Trophoblast cell (in vitro differentiated cells and primary cell): ENCODE results near the gene ACBD4.
A peak's percentile ranks its signal among the peaks of the same experiment; 100 is the strongest.

Source experiments
- DNase-seq, 2 donors: peaks; one replicate each; pipeline ENCODE4 v3.0.0-alpha.2; 2016
- H2AFZ ChIP-seq: 2 replicates; pipeline ENCODE4 v1.6.1; 2013; ENCODE audit warnings: low read length, moderate library complexity, mild to moderate bottlenecking; ENCODE audit not compliant: insufficient read depth, poor library complexity
- H2AK5ac ChIP-seq: 2 replicates; pipeline ENCODE4 v1.6.1; 2013; ENCODE audit warnings: mild to moderate bottlenecking, low read length
- H2BK120ac ChIP-seq: 2 replicates; pipeline ENCODE4 v1.6.1; 2013; ENCODE audit warnings: low read length, mild to moderate bottlenecking, moderate library complexity; ENCODE audit not compliant: insufficient read depth, poor library complexity
- H2BK12ac ChIP-seq: 2 replicates; pipeline ENCODE4 v1.6.1; 2013; ENCODE audit warnings: mild to moderate bottlenecking, low read length, moderate library complexity
- H2BK5ac ChIP-seq: 2 replicates; pipeline ENCODE4 v1.6.1; 2013; ENCODE audit warnings: low read length, low read depth, moderate library complexity, mild to moderate bottlenecking; ENCODE audit not compliant: poor library complexity
- H3K14ac ChIP-seq: 2 replicates; pipeline ENCODE4 v1.6.1; 2013; ENCODE audit warnings: mild to moderate bottlenecking, low read length
- H3K18ac ChIP-seq: 2 replicates; pipeline ENCODE4 v1.6.1; 2013; ENCODE audit warnings: mild to moderate bottlenecking, low read length
- H3K23ac ChIP-seq: 2 replicates; pipeline ENCODE4 v1.6.1; 2013; ENCODE audit warnings: low read length
- H3K27ac ChIP-seq: 2 replicates; pipeline ENCODE4 v1.5.1; 2013; ENCODE audit warnings: low read depth, mild to moderate bottlenecking, inconsistent platforms, low read length, moderate library complexity
- H3K27me3 ChIP-seq: 2 replicates; pipeline ENCODE4 v1.6.1; 2013; ENCODE audit warnings: inconsistent platforms, mild to moderate bottlenecking, low read length, moderate library complexity; ENCODE audit not compliant: insufficient read depth
- H3K36me3 ChIP-seq, 2 experiments: 1 replicate in 1 of 2; 2 replicates in 1 of 2; pipeline ENCODE4 v1.6.1; 2013; ENCODE audit warnings: low read length in 2 of 2, mild to moderate bottlenecking in 2 of 2, moderate library complexity in 1 of 2; ENCODE audit not compliant: insufficient read depth in 2 of 2, control insufficient read depth in 1 of 2
- H3K4ac ChIP-seq: 2 replicates; pipeline ENCODE4 v1.6.1; 2013; ENCODE audit warnings: low read depth, mild to moderate bottlenecking, low read length, moderate library complexity
- H3K4me1 ChIP-seq, 2 experiments: 1 replicate in 1 of 2; 2 replicates in 1 of 2; pipeline ENCODE4 v1.6.1; 2013; ENCODE audit warnings: low read length in 2 of 2, mild to moderate bottlenecking in 2 of 2, moderate library complexity in 1 of 2; ENCODE audit not compliant: insufficient read depth in 2 of 2, control insufficient read depth in 1 of 2
- H3K4me2 ChIP-seq: 2 replicates; pipeline ENCODE4 v1.6.1; 2013; ENCODE audit warnings: inconsistent platforms, mild to moderate bottlenecking, low read length, moderate library complexity
- H3K4me3 ChIP-seq: 2 replicates; pipeline ENCODE4 v1.5.1; 2013; ENCODE audit warnings: mild to moderate bottlenecking, low read depth, low read length, inconsistent platforms
- H3K79me1 ChIP-seq: one replicate; pipeline ENCODE4 v1.6.1; 2013; ENCODE audit warnings: low read length
- H3K79me2 ChIP-seq: 2 replicates; pipeline ENCODE4 v1.6.1; 2013; ENCODE audit warnings: low read length, mild to moderate bottlenecking; ENCODE audit not compliant: control insufficient read depth, insufficient read depth, poor library complexity
- H3K9ac ChIP-seq: 2 replicates; pipeline ENCODE4 v1.6.1; 2013; ENCODE audit warnings: mild to moderate bottlenecking, low read length
- H3K9me3 ChIP-seq: 2 replicates; pipeline ENCODE4 v1.6.1; 2013; ENCODE audit warnings: low read depth, mild to moderate bottlenecking, control low read depth, inconsistent platforms, low read length; ENCODE audit not compliant: insufficient read depth
- H4K12ac ChIP-seq: 2 replicates; pipeline ENCODE4 v1.6.1; 2013; ENCODE audit warnings: low read depth, mild to moderate bottlenecking, low read length, moderate library complexity
- H4K8ac ChIP-seq: 2 replicates; pipeline ENCODE4 v1.6.1; 2013; ENCODE audit warnings: low read depth, mild to moderate bottlenecking, low read length, moderate library complexity
- H4K91ac ChIP-seq: one replicate; pipeline ENCODE4 v1.6.1; 2013; ENCODE audit warnings: low read depth, mild to moderate bottlenecking, low read length, moderate library complexity
- WGBS: extraction: QIAGEN DNeasy Blood & Tissue Kit; methylation state at CpG from one replicate; pipeline ENCODE4 v1.1.7; 2013; ENCODE audit warnings: missing lambda C conversion rate; ENCODE audit not compliant: insufficient read length, insufficient coverage; ENCODE audit errors: extremely low coverage; 5-methylcytosine and 5-hydroxymethylcytosine counted together

The ACBD4 gene

GRCh38 chr17:45132320-45132571, 3.2 kb upstream of the ACBD4 start, which contains the start of gene PLCD3:
Gene PLCD3, minus strand, starts transcription at chr17:45132515. Its CDS starts 105 bp downstream, at chr17:45132410.
- peak within 1 kb of the TSS; percentile 65 for H3K4ac ChIP-seq
- peak within 1 kb of the TSS; percentile 32 for H2AFZ ChIP-seq
- WGBS: no CpG with 5 or more reads among the region's 36 CpGs
- H3K23ac ChIP-seq: no peak within 1 kb of the TSS
- H3K9ac ChIP-seq: peak within 1 kb of the TSS; percentile 57
- H2BK5ac ChIP-seq: peak within 1 kb of the TSS; percentile 69
- H4K8ac ChIP-seq: peak within 1 kb of the TSS; percentile 73
- no peak within 1 kb of the TSS for H2AK5ac ChIP-seq
- H4K12ac ChIP-seq: peak within 1 kb of the TSS; percentile 63
- no peaks in the 10 kb centered on the region for H3K9me3 ChIP-seq
- H3K79me1 ChIP-seq: peaks cover 30% of the 10 kb centered on the region
- peak within 1 kb of the TSS; percentile 94 for H3K4me2 ChIP-seq
- no peak for DNase-seq
- peak within 1 kb of the TSS; percentile 60 for H4K91ac ChIP-seq
- no peaks in the 10 kb centered on the region for H3K36me3 ChIP-seq
- peak within 1 kb of the TSS; percentile 80 for H3K4me3 ChIP-seq
- peak within 1 kb of the TSS; percentile 68 for H3K14ac ChIP-seq
- peak within 1 kb of the TSS; percentile 64 for H2BK120ac ChIP-seq
- H3K79me2 ChIP-seq: peaks cover 6% of the 10 kb centered on the region
- H3K27me3 ChIP-seq: no peaks in the 10 kb centered on the region
- H2BK12ac ChIP-seq: peak within 1 kb of the TSS; percentile 11
- peaks cover 40 to 47% of the 10 kb centered on the region in 2 experiments for H3K4me1 ChIP-seq
- peak within 1 kb of the TSS; percentile 67 for H3K18ac ChIP-seq
- H3K27ac ChIP-seq: peak within 1 kb of the TSS; percentile 69

- no peak overlapping the region for H2BK12ac ChIP-seq
- peaks cover 34 to 41% of the 10 kb centered on the region in 2 experiments for H3K4me1 ChIP-seq
- peak overlapping the region; percentile 79 for H3K4me3 ChIP-seq
- no CpG with 5 or more reads among the region's 71 CpGs for WGBS
- H2BK5ac ChIP-seq: peak overlapping the region; percentile 69
- peak overlapping the region; percentile 94 for H3K4me2 ChIP-seq
- DNase-seq: peak; percentile 83 to 92
- peak overlapping the region; percentile 57 for H3K9ac ChIP-seq
- no peak overlapping the region for H2AK5ac ChIP-seq
- peak overlapping the region; percentile 69 for H3K27ac ChIP-seq
- no peaks in the 10 kb centered on the region for H3K9me3 ChIP-seq
- no peak overlapping the region for H3K23ac ChIP-seq
- H3K36me3 ChIP-seq: no peaks in the 10 kb centered on the region
- H2BK120ac ChIP-seq: peak overlapping the region; percentile 64
- H3K27me3 ChIP-seq: no peaks in the 10 kb centered on the region
- peaks cover 6% of the 10 kb centered on the region for H3K79me2 ChIP-seq
- H4K8ac ChIP-seq: peak overlapping the region; percentile 73
- peak overlapping the region; percentile 27 for H2AFZ ChIP-seq
- no peak overlapping the region for H4K91ac ChIP-seq
- H3K79me1 ChIP-seq: peaks cover 30% of the 10 kb centered on the region
- peak overlapping the region; percentile 67 for H3K18ac ChIP-seq
- H3K14ac ChIP-seq: peak overlapping the region; percentile 68
- H3K4ac ChIP-seq: no peak overlapping the region
- no peak overlapping the region for H4K12ac ChIP-seq
Observed at GRCh38 chr17:45132572-45133463, 2.7 kb upstream of the ACBD4 start.

- Histone ChIP-seq H3K9me3 (no peaks in the 10 kb centered on the region), H3K9ac (no peak overlapping the region), H3K79me1 (peaks cover 18% of the 10 kb centered on the region), H3K4me3 (peak overlapping the region; percentile 70), H4K8ac (peak overlapping the region; percentile 91), H3K4me2 (peak overlapping the region; percentile 89), H3K27ac (no peak overlapping the region), H3K23ac (no peak overlapping the region), H2BK12ac (no peak overlapping the region), H2AFZ (peak overlapping the region; percentile 87), H3K14ac (peak overlapping the region; percentile 73), H3K79me2 (peaks cover 6% of the 10 kb centered on the region), H2BK5ac (no peak overlapping the region), H3K18ac (peak overlapping the region; percentile 66), H3K4ac (peak overlapping the region; percentile 11), H3K36me3 (no peaks in the 10 kb centered on the region), H3K27me3 (no peaks in the 10 kb centered on the region), H4K91ac (peak overlapping the region; percentile 81), H2BK120ac (peak overlapping the region; percentile 19), H2AK5ac (peak overlapping the region; percentile 80), H3K4me1 (peaks cover 11 to 16% of the 10 kb centered on the region in 2 experiments), H4K12ac (peak overlapping the region; percentile 62)
- DNase-seq: no peak
- WGBS: no CpG with 5 or more reads among the region's 21 CpGs
Observed at GRCh38 chr17:45135978-45136791, 698 bp downstream of the ACBD4 start.

GRCh38 chr17:45136846-45137560, 1.5 kb downstream of the ACBD4 start:
- no peaks in the 10 kb centered on the region for H3K27me3 ChIP-seq
- no peak overlapping the region for H2BK12ac ChIP-seq
- H3K27ac ChIP-seq: no peak overlapping the region
- H3K36me3 ChIP-seq: no peaks in the 10 kb centered on the region
- H3K4me3 ChIP-seq: no peak overlapping the region
- no peak overlapping the region for H3K9ac ChIP-seq
- H4K91ac ChIP-seq: no peak overlapping the region
- H3K4me2 ChIP-seq: no peak overlapping the region
- no peak overlapping the region for H3K18ac ChIP-seq
- H3K4ac ChIP-seq: no peak overlapping the region
- no peak overlapping the region for H2AK5ac ChIP-seq
- no peak for DNase-seq
- H2AFZ ChIP-seq: no peak overlapping the region
- no CpG with 5 or more reads among the region's 12 CpGs for WGBS
- no peak overlapping the region for H2BK120ac ChIP-seq
- H3K9me3 ChIP-seq: no peaks in the 10 kb centered on the region
- H4K8ac ChIP-seq: no peak overlapping the region
- H3K14ac ChIP-seq: no peak overlapping the region
- H3K23ac ChIP-seq: no peak overlapping the region
- H3K79me2 ChIP-seq: peaks cover 5% of the 10 kb centered on the region
- H4K12ac ChIP-seq: no peak overlapping the region
- no peak overlapping the region for H2BK5ac ChIP-seq
- H3K79me1 ChIP-seq: peaks cover 12% of the 10 kb centered on the region
- H3K4me1 ChIP-seq: peaks cover 5 to 11% of the 10 kb centered on the region in 2 experiments
